Fibroblast of lung (primary cell): Measurements from ENCODE around the gene ADSS2. TPM values are rescaled to one million over a fixed set of nuclear protein-coding genes. Genes with fewer than 3 reads are reported as not detected.
"Not testable (repeated sequence)": the region's sequence is repeated elsewhere in the genome, so short reads cannot be mapped to it uniquely, and the experiment has no call there.

Experiments used
- DNase-seq, 2 donors: peaks; one replicate each; pipeline versions ENCODE4 v3.0.0 to v3.0.0-alpha.2; 2010; ENCODE audit warnings: low read depth in 2 of 2
- H2AFZ ChIP-seq: 2 replicates; pipeline ENCODE4 v1.5.1; 2012; ENCODE audit warnings: low read length, control low read depth, inconsistent platforms
- H3K27ac ChIP-seq: 2 replicates; pipeline ENCODE4 v1.5.1; 2011; ENCODE audit warnings: low read length, control low read depth; ENCODE audit not compliant: insufficient read depth
- H3K27me3 ChIP-seq: 2 replicates; pipeline ENCODE4 v1.5.1; 2011; ENCODE audit warnings: mild to moderate bottlenecking, low read length; ENCODE audit not compliant: control insufficient read depth, insufficient read depth
- H3K36me3 ChIP-seq: 2 replicates; pipeline ENCODE4 v1.5.1; 2011; ENCODE audit warnings: low read length; ENCODE audit not compliant: control insufficient read depth, insufficient read depth
- H3K4me1 ChIP-seq: 2 replicates; pipeline ENCODE4 v1.5.1; 2011; ENCODE audit warnings: low read length; ENCODE audit not compliant: control insufficient read depth, insufficient read depth; ENCODE audit errors: extremely low read depth
- H3K4me2 ChIP-seq: 2 replicates; pipeline ENCODE4 v1.5.1; 2011; ENCODE audit warnings: low read length, control low read depth; ENCODE audit not compliant: insufficient read depth; ENCODE audit errors: extremely low read depth
- H3K4me3 ChIP-seq, 4 experiments: fragments of 200-600 bp in 1 of 4; sonication (generic) in 1 of 4; replicated peaks in 1 of 4; 2 replicates each; pipeline ENCODE4 v1.5.1; 2011 to 2016; ENCODE audit warnings: low read length in 4 of 4, low read depth in 3 of 4, mild to moderate bottlenecking in 3 of 4, control low read depth in 2 of 4, inconsistent platforms in 1 of 4, mixed read lengths in 1 of 4; ENCODE audit not compliant: insufficient read depth in 1 of 4; ENCODE audit errors: control extremely low read depth in 1 of 4
- H3K79me2 ChIP-seq: 2 replicates; pipeline ENCODE4 v1.5.1; 2012; ENCODE audit warnings: mild to moderate bottlenecking, low read length, inconsistent platforms; ENCODE audit not compliant: control insufficient read depth, insufficient read depth
- H3K9ac ChIP-seq: 2 replicates; pipeline ENCODE4 v1.5.1; 2011; ENCODE audit warnings: mild to moderate bottlenecking, low read length, control low read depth; ENCODE audit not compliant: insufficient read depth
- H3K9me3 ChIP-seq: 2 replicates; pipeline ENCODE4 v1.5.1; 2012; ENCODE audit warnings: low read depth, low read length; ENCODE audit not compliant: control insufficient read depth, insufficient read depth
- H4K20me1 ChIP-seq: 2 replicates; pipeline ENCODE4 v1.5.1; 2011; ENCODE audit warnings: low read length; ENCODE audit not compliant: control insufficient read depth, insufficient read depth; ENCODE audit errors: extremely low read depth
- EZH2 ChIP-seq: IDR thresholded peaks from 2 replicates; pipeline ENCODE4 v1.5.1; 2012; ENCODE audit warnings: low read length, control low read depth, mild to moderate bottlenecking; ENCODE audit errors: missing control alignments
- polyA plus RNA-seq, 2 donors: library from polyadenylated mRNA; depleted of rRNA in 1 of 2; stranded (reverse) in 1 of 2; unstranded in 1 of 2; fragments of >200 nt; gene quantifications; 2 replicates each; pipeline ENCODE4 v1.2.1, GENCODE V29; 2011 to 2012; ENCODE audit warnings: missing spikeins in 1 of 2
- total RNA-seq: library from RNA; depleted of rRNA; stranded (reverse); fragments of >200 nt; gene quantifications from 2 replicates; pipeline ENCODE4 v1.2.1, GENCODE V29; 2014
- TF ChIP-seq, protein P1 (sequence below), 2 donors: IDR thresholded peaks in 1 of 2; conservative IDR thresholded peaks in 1 of 2; 1 replicate in 1 of 2; 2 replicates in 1 of 2; pipeline ENCODE4 v1.5.1; 2011 to 2012; ENCODE audit warnings: low read length in 2 of 2, control low read depth in 1 of 2, inconsistent platforms in 1 of 2, low read depth in 1 of 2, mild to moderate bottlenecking in 1 of 2

The ADSS2 gene
- total and polyA plus RNA-seq, 2 donors (not counting 1 experiment from before 2014, with no cell fraction given): 55.9 to 62.1 TPM

DNA sequence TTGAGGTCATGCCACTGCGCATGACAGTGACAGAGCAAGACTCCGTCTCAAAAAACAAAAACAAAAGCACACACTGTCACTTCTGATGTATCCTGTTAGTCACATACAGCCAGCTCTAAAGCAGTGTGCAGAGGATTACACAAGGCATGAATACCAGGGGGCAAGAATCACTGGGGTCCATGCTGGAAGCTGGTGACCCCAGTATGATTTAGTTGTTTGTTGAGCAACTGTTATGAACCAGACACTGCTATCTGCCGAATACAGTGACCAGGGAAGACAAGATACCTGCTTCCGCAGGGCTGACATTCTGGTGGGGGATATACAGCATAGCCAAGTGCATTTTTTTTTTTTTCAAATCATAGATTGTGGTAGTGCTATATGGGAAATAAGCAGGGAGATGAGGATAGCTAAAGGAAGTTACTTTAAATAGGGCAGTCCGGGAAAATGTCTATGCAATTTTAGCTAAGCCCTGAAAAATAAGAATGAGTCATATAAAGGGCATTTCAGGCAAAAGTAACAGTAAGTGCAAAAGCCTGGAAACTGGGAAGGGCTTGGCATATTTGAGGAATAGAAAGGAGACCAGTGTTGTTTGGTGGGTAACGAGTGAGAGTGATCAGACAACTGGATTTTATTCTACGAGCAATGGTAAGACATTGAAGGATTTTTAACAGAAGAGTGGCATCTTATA, 69.7 kb downstream of the ADSS2 start:
- H3K4me3 ChIP-seq: no peak overlapping the region
- TF ChIP-seq, protein P1, sequence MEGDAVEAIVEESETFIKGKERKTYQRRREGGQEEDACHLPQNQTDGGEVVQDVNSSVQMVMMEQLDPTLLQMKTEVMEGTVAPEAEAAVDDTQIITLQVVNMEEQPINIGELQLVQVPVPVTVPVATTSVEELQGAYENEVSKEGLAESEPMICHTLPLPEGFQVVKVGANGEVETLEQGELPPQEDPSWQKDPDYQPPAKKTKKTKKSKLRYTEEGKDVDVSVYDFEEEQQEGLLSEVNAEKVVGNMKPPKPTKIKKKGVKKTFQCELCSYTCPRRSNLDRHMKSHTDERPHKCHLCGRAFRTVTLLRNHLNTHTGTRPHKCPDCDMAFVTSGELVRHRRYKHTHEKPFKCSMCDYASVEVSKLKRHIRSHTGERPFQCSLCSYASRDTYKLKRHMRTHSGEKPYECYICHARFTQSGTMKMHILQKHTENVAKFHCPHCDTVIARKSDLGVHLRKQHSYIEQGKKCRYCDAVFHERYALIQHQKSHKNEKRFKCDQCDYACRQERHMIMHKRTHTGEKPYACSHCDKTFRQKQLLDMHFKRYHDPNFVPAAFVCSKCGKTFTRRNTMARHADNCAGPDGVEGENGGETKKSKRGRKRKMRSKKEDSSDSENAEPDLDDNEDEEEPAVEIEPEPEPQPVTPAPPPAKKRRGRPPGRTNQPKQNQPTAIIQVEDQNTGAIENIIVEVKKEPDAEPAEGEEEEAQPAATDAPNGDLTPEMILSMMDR (conservative IDR thresholded peaks at IDR 0.05 in 1 of 2, IDR thresholded peaks at IDR 0.05 in 1 of 2; ENCODE audit: low read depth in 1 of 2, low read length in 2 of 2): no peak
- no peak for TF ChIP-seq EZH2
- DNase-seq: peak; percentile 77 to 80
- no peaks in the 10 kb centered on the region for H3K9me3 ChIP-seq
- peak overlapping the region; percentile 14 for H2AFZ ChIP-seq
- H3K27ac ChIP-seq: peak overlapping the region; percentile 59
- no peaks in the 10 kb centered on the region for H3K79me2 ChIP-seq
- no peaks in the 10 kb centered on the region for H4K20me1 ChIP-seq
- no peaks in the 10 kb centered on the region for H3K36me3 ChIP-seq
- peaks cover 7% of the 10 kb centered on the region for H3K4me1 ChIP-seq
- peak overlapping the region; percentile 40 for H3K4me2 ChIP-seq
- no peak overlapping the region for H3K9ac ChIP-seq
- no peaks in the 10 kb centered on the region for H3K27me3 ChIP-seq

- H3K9me3 ChIP-seq: no peaks in the 10 kb centered on the region
- no peak overlapping the region for H3K9ac ChIP-seq
- H3K4me3 ChIP-seq: no peak overlapping the region
- no peak for DNase-seq
- no peaks in the 10 kb centered on the region for H3K27me3 ChIP-seq
- no peaks in the 10 kb centered on the region for H3K36me3 ChIP-seq
- H3K4me2 ChIP-seq: no peak overlapping the region
- H2AFZ ChIP-seq: no peak overlapping the region
- H4K20me1 ChIP-seq: no peaks in the 10 kb centered on the region
- H3K4me1 ChIP-seq: no peaks in the 10 kb centered on the region
- H3K27ac ChIP-seq: no peak overlapping the region
- TF ChIP-seq EZH2: no peak
- TF ChIP-seq, protein P1 (conservative IDR thresholded peaks at IDR 0.05 in 1 of 2, IDR thresholded peaks at IDR 0.05 in 1 of 2; ENCODE audit: low read depth in 1 of 2, low read length in 2 of 2): no peak
- H3K79me2 ChIP-seq: no peaks in the 10 kb centered on the region
Measured at GRCh38 chr1:244376126-244376525, 75.6 kb downstream of the ADSS2 start.

GRCh38 chr1:244375051-244375450, 76.7 kb downstream of the ADSS2 start:
- Histone ChIP-seq H3K36me3 (no peaks in the 10 kb centered on the region), H3K9me3 (no peaks in the 10 kb centered on the region), H3K9ac (no peak overlapping the region), H2AFZ (no peak overlapping the region), H3K4me3 (no peak overlapping the region), H3K27me3 (no peaks in the 10 kb centered on the region), H4K20me1 (no peaks in the 10 kb centered on the region), H3K79me2 (no peaks in the 10 kb centered on the region), H3K4me1 (no peaks in the 10 kb centered on the region), H3K4me2 (no peak overlapping the region), H3K27ac (no peak overlapping the region)
- DNase-seq: no peak
- no peak for TF ChIP-seq EZH2
- TF ChIP-seq, protein P1 (conservative IDR thresholded peaks at IDR 0.05 in 1 of 2, IDR thresholded peaks at IDR 0.05 in 1 of 2; ENCODE audit: low read depth in 1 of 2, low read length in 2 of 2): no peak

GRCh38 chr1:244374484-244374883, 77.2 kb downstream of the ADSS2 start:
- not testable (repeated sequence) for H3K27ac ChIP-seq, H4K20me1 ChIP-seq, H2AFZ ChIP-seq, H3K9ac ChIP-seq, DNase-seq, H3K4me2 ChIP-seq, H3K9me3 ChIP-seq, H3K27me3 ChIP-seq, H3K79me2 ChIP-seq, H3K36me3 ChIP-seq, H3K4me3 ChIP-seq, H3K4me1 ChIP-seq
